H1 (cell line): ENCODE measurements around the gene XPNPEP1. TPM values are rescaled to one million over a fixed set of nuclear protein-coding genes. Genes with fewer than 3 reads are reported as not detected.

Experiments used
- CREB1 ChIP-seq: IDR thresholded peaks from 2 replicates; pipeline ENCODE4 v1.6.1; 2012; ENCODE audit warnings: inconsistent platforms
- SIN3A ChIP-seq, 2 experiments: IDR thresholded peaks in 1 of 2; conservative IDR thresholded peaks in 1 of 2; 2 replicates each; pipeline ENCODE4 v1.6.1; 2011 to 2012; ENCODE audit warnings: low read length in 2 of 2, improper control_type of control experiment in 1 of 2, low read depth in 1 of 2, mild to moderate bottlenecking in 1 of 2
- polyA plus RNA-seq, 7 experiments: library from polyadenylated mRNA; depleted of rRNA in 3 of 7; stranded (reverse) in 5 of 7; unstranded in 2 of 7; fragments of >200 nt in 5 of 7; fragments of 200-250 nt in 2 of 7; gene quantifications; 1 replicate in 5 of 7; 2 replicates in 1 of 7; 4 replicates in 1 of 7; pipeline versions ENCODE4 v1.2.1 to v1.2.3, GENCODE V29; 2011 to 2013; ENCODE audit warnings: missing spikeins in 2 of 7, mixed read lengths in 2 of 7
- total RNA-seq: library from RNA; stranded (reverse); fragmentation: NEBNext Ultra II Directional; extraction: Animal tissue kit (Norgen Biotek cat#: 25700); gene quantifications from 2 replicates; pipeline ENCODE4 v1.2.1, GENCODE V29; 2021
- TF ChIP-seq, protein P1 (sequence below): fragments of 300-600 bp; sonication (generic); IDR thresholded peaks from 2 replicates; pipeline ENCODE4 v1.7.1; 2012; ENCODE audit warnings: low read length, moderate library complexity, mild to moderate bottlenecking, inconsistent platforms; ENCODE audit not compliant: insufficient replicate concordance

XPNPEP1 gene
- total and polyA plus RNA-seq, 2 of the 8 experiments (the other 6 are each of a cell fraction or from before 2014, with no cell fraction given), result 61.1 to 201 TPM

DNA sequence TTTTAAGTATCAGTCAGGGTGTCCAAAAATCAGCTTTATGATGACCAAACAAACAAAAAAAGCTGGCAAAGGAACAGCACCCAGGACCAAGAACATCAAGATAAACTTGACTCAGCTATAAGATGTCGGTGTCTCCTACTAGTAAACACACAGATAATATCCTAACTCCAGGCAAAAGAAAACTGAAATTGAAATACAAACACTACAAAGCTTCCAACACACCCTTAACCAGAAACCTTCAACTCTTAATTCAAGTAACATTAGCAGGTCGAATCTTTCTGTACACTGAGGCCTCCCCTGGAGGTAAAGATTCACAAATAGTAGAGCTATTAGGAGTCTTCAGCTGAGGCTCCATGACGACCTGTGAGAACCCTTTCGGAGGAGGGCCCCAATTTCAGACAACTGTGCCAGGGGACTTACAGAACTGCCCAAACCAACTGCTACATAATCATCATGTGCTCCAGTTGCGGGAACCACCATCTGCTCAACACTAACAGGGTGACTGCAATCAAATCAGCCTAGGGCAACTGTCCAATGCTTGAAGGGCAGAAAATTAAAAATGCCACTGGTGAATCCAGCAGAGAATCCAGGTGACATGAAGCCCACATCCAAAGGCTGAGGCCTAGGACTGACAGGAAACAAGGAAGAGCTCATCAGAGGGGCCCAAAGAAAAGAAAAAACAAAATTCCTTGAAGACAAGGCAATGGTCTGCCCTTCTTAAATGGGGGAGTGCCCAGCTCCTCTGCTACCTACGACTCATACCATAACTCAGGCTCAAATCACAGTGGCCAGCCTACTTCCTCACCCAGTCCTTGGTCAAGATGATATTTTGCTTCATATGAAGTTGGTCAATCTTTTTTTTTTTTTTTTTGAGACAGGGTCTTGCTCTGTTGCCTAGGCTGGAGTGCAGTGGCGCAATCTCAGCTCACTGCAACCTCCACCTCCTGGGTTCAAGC lies 20.0 kb downstream of the XPNPEP1 start (continued):
- TF ChIP-seq, protein P1, sequence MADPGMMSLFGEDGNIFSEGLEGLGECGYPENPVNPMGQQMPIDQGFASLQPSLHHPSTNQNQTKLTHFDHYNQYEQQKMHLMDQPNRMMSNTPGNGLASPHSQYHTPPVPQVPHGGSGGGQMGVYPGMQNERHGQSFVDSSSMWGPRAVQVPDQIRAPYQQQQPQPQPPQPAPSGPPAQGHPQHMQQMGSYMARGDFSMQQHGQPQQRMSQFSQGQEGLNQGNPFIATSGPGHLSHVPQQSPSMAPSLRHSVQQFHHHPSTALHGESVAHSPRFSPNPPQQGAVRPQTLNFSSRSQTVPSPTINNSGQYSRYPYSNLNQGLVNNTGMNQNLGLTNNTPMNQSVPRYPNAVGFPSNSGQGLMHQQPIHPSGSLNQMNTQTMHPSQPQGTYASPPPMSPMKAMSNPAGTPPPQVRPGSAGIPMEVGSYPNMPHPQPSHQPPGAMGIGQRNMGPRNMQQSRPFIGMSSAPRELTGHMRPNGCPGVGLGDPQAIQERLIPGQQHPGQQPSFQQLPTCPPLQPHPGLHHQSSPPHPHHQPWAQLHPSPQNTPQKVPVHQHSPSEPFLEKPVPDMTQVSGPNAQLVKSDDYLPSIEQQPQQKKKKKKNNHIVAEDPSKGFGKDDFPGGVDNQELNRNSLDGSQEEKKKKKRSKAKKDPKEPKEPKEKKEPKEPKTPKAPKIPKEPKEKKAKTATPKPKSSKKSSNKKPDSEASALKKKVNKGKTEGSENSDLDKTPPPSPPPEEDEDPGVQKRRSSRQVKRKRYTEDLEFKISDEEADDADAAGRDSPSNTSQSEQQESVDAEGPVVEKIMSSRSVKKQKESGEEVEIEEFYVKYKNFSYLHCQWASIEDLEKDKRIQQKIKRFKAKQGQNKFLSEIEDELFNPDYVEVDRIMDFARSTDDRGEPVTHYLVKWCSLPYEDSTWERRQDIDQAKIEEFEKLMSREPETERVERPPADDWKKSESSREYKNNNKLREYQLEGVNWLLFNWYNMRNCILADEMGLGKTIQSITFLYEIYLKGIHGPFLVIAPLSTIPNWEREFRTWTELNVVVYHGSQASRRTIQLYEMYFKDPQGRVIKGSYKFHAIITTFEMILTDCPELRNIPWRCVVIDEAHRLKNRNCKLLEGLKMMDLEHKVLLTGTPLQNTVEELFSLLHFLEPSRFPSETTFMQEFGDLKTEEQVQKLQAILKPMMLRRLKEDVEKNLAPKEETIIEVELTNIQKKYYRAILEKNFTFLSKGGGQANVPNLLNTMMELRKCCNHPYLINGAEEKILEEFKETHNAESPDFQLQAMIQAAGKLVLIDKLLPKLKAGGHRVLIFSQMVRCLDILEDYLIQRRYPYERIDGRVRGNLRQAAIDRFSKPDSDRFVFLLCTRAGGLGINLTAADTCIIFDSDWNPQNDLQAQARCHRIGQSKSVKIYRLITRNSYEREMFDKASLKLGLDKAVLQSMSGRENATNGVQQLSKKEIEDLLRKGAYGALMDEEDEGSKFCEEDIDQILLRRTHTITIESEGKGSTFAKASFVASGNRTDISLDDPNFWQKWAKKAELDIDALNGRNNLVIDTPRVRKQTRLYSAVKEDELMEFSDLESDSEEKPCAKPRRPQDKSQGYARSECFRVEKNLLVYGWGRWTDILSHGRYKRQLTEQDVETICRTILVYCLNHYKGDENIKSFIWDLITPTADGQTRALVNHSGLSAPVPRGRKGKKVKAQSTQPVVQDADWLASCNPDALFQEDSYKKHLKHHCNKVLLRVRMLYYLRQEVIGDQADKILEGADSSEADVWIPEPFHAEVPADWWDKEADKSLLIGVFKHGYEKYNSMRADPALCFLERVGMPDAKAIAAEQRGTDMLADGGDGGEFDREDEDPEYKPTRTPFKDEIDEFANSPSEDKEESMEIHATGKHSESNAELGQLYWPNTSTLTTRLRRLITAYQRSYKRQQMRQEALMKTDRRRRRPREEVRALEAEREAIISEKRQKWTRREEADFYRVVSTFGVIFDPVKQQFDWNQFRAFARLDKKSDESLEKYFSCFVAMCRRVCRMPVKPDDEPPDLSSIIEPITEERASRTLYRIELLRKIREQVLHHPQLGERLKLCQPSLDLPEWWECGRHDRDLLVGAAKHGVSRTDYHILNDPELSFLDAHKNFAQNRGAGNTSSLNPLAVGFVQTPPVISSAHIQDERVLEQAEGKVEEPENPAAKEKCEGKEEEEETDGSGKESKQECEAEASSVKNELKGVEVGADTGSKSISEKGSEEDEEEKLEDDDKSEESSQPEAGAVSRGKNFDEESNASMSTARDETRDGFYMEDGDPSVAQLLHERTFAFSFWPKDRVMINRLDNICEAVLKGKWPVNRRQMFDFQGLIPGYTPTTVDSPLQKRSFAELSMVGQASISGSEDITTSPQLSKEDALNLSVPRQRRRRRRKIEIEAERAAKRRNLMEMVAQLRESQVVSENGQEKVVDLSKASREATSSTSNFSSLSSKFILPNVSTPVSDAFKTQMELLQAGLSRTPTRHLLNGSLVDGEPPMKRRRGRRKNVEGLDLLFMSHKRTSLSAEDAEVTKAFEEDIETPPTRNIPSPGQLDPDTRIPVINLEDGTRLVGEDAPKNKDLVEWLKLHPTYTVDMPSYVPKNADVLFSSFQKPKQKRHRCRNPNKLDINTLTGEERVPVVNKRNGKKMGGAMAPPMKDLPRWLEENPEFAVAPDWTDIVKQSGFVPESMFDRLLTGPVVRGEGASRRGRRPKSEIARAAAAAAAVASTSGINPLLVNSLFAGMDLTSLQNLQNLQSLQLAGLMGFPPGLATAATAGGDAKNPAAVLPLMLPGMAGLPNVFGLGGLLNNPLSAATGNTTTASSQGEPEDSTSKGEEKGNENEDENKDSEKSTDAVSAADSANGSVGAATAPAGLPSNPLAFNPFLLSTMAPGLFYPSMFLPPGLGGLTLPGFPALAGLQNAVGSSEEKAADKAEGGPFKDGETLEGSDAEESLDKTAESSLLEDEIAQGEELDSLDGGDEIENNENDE, result no peak
- no peak for TF ChIP-seq CREB1
- no peak for TF ChIP-seq SIN3A (conservative IDR thresholded peaks at IDR 0.05 in 1 of 2, IDR thresholded peaks at IDR 0.05 in 1 of 2; ENCODE audit: low read depth in 1 of 2, low read length in 2 of 2)
